ENCODE results near the gene SSBP3. TPM values are rescaled to one million over a fixed set of nuclear protein-coding genes. Genes with fewer than 3 reads are reported as not detected.

SSBP3 gene
- total and polyA plus RNA-seq, 2 experiments from 2014 or later, result 47.4 to 68.6 TPM

DNA sequence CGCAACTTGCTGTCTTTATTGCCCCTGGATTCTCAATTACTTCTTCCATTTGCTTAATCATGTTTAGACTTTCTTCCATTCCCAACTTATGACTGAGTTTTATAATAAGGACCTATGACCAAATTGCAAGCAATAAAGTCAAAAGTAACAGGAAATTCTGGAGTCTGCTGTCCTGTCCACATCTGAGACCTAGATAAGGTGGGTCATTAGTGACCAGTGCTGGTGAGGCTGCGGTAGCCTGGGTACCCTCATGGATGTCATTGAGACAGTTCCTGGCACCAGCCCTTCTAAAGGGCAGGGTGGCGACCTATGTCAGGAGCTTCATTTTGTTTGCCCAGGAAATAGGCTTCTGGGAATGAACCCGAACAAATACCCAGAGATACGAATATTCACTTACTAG lies 30.6 kb upstream of the SSBP3 start:
- H2AFZ ChIP-seq, result no peak overlapping the region
- H3K36me3 ChIP-seq (ENCODE audit: insufficient read depth), result no peaks in the 10 kb centered on the region
- H3K4me3 Mint-ChIP-seq, result no peak overlapping the region
- H3K4me3 ChIP-seq, result no peak overlapping the region
- no peaks in the 10 kb centered on the region for H3K9me2 ChIP-seq (ENCODE audit: insufficient read depth)
- no peaks in the 10 kb centered on the region for H3F3A ChIP-seq (replicated peaks; ENCODE audit: low read depth)
- no peaks in the 10 kb centered on the region for H3K79me2 ChIP-seq (replicated peaks; ENCODE audit: insufficient read depth)
- TF ChIP-seq STAT1 (IDR thresholded peaks at IDR 0.05; ENCODE audit: unreplicated experiment) (no peak), EZH2 (IDR thresholded peaks at IDR 0.05; ENCODE audit: low read depth, unreplicated experiment) (no peak), POLR2AphosphoS5 (IDR thresholded peaks at IDR 0.05; ENCODE audit: low read depth) (no peak), ETS1 (IDR thresholded peaks at IDR 0.05) (no peak), ZNF331 (CRISPR knock-in tag; IDR thresholded peaks at IDR 0.05; ENCODE audit: low read depth) (no peak), NANOG (IDR thresholded peaks at IDR 0.05; ENCODE audit: borderline replicate concordance) (no peak), ZNF114 (CRISPR knock-in tag; IDR thresholded peaks at IDR 0.05) (no peak), JUNB (IDR thresholded peaks at IDR 0.05; ENCODE audit: unreplicated experiment) (no peak), REST (IDR thresholded peaks at IDR 0.05; ENCODE audit: unreplicated experiment) (no peak), CTCF (conservative IDR thresholded peaks at IDR 0.05; ENCODE audit: low read depth in 2 of 2) (no peak)
- TF ChIP-seq, protein P1, sequence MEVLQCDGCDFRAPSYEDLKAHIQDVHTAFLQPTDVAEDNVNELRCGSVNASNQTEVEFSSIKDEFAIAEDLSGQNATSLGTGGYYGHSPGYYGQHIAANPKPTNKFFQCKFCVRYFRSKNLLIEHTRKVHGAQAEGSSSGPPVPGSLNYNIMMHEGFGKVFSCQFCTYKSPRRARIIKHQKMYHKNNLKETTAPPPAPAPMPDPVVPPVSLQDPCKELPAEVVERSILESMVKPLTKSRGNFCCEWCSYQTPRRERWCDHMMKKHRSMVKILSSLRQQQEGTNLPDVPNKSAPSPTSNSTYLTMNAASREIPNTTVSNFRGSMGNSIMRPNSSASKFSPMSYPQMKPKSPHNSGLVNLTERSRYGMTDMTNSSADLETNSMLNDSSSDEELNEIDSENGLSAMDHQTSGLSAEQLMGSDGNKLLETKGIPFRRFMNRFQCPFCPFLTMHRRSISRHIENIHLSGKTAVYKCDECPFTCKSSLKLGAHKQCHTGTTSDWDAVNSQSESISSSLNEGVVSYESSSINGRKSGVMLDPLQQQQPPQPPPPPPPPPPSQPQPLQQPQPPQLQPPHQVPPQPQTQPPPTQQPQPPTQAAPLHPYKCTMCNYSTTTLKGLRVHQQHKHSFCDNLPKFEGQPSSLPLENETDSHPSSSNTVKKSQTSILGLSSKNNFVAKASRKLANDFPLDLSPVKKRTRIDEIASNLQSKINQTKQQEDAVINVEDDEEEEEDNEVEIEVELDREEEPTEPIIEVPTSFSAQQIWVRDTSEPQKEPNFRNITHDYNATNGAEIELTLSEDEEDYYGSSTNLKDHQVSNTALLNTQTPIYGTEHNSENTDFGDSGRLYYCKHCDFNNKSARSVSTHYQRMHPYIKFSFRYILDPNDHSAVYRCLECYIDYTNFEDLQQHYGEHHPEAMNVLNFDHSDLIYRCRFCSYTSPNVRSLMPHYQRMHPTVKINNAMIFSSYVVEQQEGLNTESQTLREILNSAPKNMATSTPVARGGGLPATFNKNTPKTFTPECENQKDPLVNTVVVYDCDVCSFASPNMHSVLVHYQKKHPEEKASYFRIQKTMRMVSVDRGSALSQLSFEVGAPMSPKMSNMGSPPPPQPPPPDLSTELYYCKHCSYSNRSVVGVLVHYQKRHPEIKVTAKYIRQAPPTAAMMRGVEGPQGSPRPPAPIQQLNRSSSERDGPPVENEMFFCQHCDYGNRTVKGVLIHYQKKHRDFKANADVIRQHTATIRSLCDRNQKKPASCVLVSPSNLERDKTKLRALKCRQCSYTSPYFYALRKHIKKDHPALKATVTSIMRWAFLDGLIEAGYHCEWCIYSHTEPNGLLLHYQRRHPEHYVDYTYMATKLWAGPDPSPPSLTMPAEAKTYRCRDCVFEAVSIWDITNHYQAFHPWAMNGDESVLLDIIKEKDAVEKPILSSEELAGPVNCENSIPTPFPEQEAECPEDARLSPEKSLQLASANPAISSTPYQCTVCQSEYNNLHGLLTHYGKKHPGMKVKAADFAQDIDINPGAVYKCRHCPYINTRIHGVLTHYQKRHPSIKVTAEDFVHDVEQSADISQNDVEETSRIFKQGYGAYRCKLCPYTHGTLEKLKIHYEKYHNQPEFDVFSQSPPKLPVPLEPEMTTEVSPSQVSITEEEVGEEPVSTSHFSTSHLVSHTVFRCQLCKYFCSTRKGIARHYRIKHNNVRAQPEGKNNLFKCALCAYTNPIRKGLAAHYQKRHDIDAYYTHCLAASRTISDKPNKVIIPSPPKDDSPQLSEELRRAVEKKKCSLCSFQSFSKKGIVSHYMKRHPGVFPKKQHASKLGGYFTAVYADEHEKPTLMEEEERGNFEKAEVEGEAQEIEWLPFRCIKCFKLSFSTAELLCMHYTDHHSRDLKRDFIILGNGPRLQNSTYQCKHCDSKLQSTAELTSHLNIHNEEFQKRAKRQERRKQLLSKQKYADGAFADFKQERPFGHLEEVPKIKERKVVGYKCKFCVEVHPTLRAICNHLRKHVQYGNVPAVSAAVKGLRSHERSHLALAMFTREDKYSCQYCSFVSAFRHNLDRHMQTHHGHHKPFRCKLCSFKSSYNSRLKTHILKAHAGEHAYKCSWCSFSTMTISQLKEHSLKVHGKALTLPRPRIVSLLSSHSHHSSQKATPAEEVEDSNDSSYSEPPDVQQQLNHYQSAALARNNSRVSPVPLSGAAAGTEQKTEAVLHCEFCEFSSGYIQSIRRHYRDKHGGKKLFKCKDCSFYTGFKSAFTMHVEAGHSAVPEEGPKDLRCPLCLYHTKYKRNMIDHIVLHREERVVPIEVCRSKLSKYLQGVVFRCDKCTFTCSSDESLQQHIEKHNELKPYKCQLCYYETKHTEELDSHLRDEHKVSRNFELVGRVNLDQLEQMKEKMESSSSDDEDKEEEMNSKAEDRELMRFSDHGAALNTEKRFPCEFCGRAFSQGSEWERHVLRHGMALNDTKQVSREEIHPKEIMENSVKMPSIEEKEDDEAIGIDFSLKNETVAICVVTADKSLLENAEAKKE (CRISPR knock-in tag; IDR thresholded peaks at IDR 0.05), result no peak
- no peak overlapping the region for H3K27ac Mint-ChIP-seq
- H3K27ac ChIP-seq (ENCODE audit: low read depth), result no peak overlapping the region
- no peaks in the 10 kb centered on the region for H3K27me3 Mint-ChIP-seq (ENCODE audit: insufficient read depth, low read depth, poor library complexity)
- H3K9me3 Mint-ChIP-seq, result peaks cover 3% of the 10 kb centered on the region; the same call in 2 of the 3 replicates
- no peaks in the 10 kb centered on the region for H3K4me1 Mint-ChIP-seq
- H3K4me2 ChIP-seq, result no peak overlapping the region
- no peak for ATAC-seq
- H3K4me1 ChIP-seq (ENCODE audit: insufficient read depth), result no peaks in the 10 kb centered on the region
- no peaks in the 10 kb centered on the region for H3K27me3 ChIP-seq (ENCODE audit: insufficient read depth)
- DNase-seq (ENCODE audit: low spot score), result no peak
- H3K36me3 Mint-ChIP-seq (ENCODE audit: low read depth), result no peaks in the 10 kb centered on the region
- no peaks in the 10 kb centered on the region for H4K20me1 ChIP-seq (replicated peaks; ENCODE audit: insufficient read depth)
